Natural killer cell (primary cell): ENCODE data around the gene AREL1. TPM values are rescaled to one million over a fixed set of nuclear protein-coding genes. Genes with fewer than 3 reads are reported as not detected.

Experiments used
- ATAC-seq, 3 donors: fragments of 150-1000 bp in 2 of 3; fragments of 200-7000 bp in 1 of 3; cut with Tn5 transposase; 1 replicate in 1 of 3; 2 replicates in 2 of 3; pipeline ENCODE4 v1.10.0; 2021; ENCODE audit warnings: mild to moderate bottlenecking in 2 of 3, moderate library complexity in 2 of 3
- DNase-seq, 2 donors: peaks; one replicate each; pipeline versions ENCODE4 v3.0.0 to v3.0.0-alpha.2; 2013 to 2021; ENCODE audit warnings: mixed read lengths in 1 of 2
- H3K27ac ChIP-seq: one replicate; pipeline ENCODE4 v1.5.1; 2013; ENCODE audit warnings: mild to moderate bottlenecking, low read length
- H3K27me3 ChIP-seq: one replicate; pipeline ENCODE4 v1.6.1; 2013; ENCODE audit warnings: low read length; ENCODE audit not compliant: control insufficient read depth, insufficient read depth
- H3K36me3 ChIP-seq: one replicate; pipeline ENCODE4 v1.6.1; 2013; ENCODE audit warnings: low read length; ENCODE audit not compliant: control insufficient read depth, insufficient read depth
- H3K4me1 ChIP-seq: one replicate; pipeline ENCODE4 v1.6.1; 2013; ENCODE audit warnings: low read length; ENCODE audit not compliant: control insufficient read depth, insufficient read depth
- H3K4me3 ChIP-seq: one replicate; pipeline ENCODE4 v1.5.1; 2013; ENCODE audit warnings: low read length
- H3K9me3 ChIP-seq: one replicate; pipeline ENCODE4 v1.6.1; 2013; ENCODE audit warnings: low read length; ENCODE audit not compliant: control insufficient read depth, insufficient read depth
- H3K27ac Mint-ChIP-seq, 2 donors: one replicate each; pipeline ENCODE4 v1.8.0; 2022; ENCODE audit warnings: mild to moderate bottlenecking in 2 of 2, mixed read lengths in 2 of 2, moderate library complexity in 1 of 2
- H3K27me3 Mint-ChIP-seq, 2 donors: one replicate each; pipeline ENCODE4 v1.8.0; 2022; ENCODE audit warnings: low read depth in 2 of 2, mixed read lengths in 2 of 2
- H3K36me3 Mint-ChIP-seq: one replicate; pipeline ENCODE4 v1.8.0; 2022; ENCODE audit warnings: mixed read lengths
- H3K4me1 Mint-ChIP-seq, 2 donors: one replicate each; pipeline ENCODE4 v1.8.0; 2022; ENCODE audit warnings: mixed read lengths in 2 of 2
- H3K4me3 Mint-ChIP-seq: one replicate; pipeline ENCODE4 v1.8.0; 2022; ENCODE audit warnings: mild to moderate bottlenecking, moderate library complexity, mixed read lengths
- H3K9me3 Mint-ChIP-seq, 2 donors: one replicate each; pipeline ENCODE4 v1.8.0; 2022; ENCODE audit warnings: mixed read lengths in 2 of 2
- whole genome bisulfite sequencing: methylation state at CpG from one replicate; pipeline ENCODE4 v1.1.7; 2013; ENCODE audit warnings: missing lambda C conversion rate; ENCODE audit not compliant: insufficient coverage; 5-methylcytosine and 5-hydroxymethylcytosine counted together
- intact Hi-C: fragments of 100-400 bp; cut with micrococcal nuclease; formaldehyde crosslinking; loops from one replicate; pipeline ENCODE4 v1.14.2; 2022
- total RNA-seq, 4 donors: library from RNA; stranded (reverse); fragments of 120-200 nt in 1 of 4; gene quantifications; one replicate each; pipeline versions ENCODE4 v1.2.3 to v1.2.4, GENCODE V29; 2013 to 2022
- TF ChIP-seq, protein P1 (sequence below): fragments of 200-600 bp; IDR thresholded peaks from one replicate; pipeline ENCODE4 v1.8.0; 2022; ENCODE audit warnings: antibody characterized with exemption

Gene AREL1
- total RNA-seq, 3 donors from 2014 or later (not counting 1 experiment from before 2014, with no cell fraction given) = 65.9 to 83.0 (median 82.3) TPM

DNA sequence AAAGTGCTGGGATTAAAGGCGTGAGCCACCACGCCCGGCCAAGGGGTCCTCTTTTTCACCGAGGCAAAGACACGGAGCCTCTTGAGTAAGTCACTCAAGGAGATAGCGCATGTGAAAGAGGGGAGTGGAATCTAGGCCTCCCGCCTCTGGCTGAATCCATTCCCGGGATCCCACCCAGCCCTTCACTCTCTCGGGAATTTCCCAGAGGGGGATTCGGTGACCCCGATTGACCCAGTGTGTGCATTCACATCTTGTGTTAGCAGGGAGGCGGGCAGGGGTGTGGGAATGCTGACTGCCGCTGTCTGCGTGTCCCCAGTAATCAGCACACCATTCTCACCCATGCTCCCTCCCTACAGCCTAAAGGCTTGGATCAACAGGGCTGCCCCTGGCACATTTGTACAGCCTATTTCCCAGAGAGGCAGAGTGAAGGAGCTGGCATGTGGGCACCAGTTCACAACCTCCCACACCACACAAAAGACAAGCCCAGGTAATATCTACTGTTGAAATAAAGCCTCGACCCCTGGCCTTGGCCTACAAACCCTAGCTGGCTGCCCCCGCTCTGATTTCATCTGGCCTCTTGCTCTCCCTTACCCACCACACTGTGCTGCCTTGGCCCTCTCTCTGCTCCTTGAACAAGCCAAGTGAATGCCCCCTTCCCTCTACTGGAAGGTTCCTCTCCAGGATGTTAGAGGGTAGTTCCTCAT is 99.5 kb downstream of the AREL1 start:
- H3K9me3 ChIP-seq = no peaks in the 10 kb centered on the region
- WGBS = 87% methylated on average over 16 of the region's 16 CpGs
- Mint-ChIP-seq H3K4me1 (peaks cover 59 to 71% of the 10 kb centered on the region in 2 donors), H3K27ac (peak overlapping the region; percentile 20 to 91), H3K36me3 (no peaks in the 10 kb centered on the region), H3K4me3 (peak overlapping the region; percentile 78), H3K9me3 (no peaks in the 10 kb centered on the region), H3K27me3 (no peaks in the 10 kb centered on the region)
- H3K4me3 ChIP-seq = no peak overlapping the region
- H3K27ac ChIP-seq = no peak overlapping the region
- intact Hi-C loops = loop anchor here (10.0 kb wide), 2 partner anchors 631 to 681 kb away; no protein-coding TSS in a partner anchor
- TF ChIP-seq, protein P1, sequence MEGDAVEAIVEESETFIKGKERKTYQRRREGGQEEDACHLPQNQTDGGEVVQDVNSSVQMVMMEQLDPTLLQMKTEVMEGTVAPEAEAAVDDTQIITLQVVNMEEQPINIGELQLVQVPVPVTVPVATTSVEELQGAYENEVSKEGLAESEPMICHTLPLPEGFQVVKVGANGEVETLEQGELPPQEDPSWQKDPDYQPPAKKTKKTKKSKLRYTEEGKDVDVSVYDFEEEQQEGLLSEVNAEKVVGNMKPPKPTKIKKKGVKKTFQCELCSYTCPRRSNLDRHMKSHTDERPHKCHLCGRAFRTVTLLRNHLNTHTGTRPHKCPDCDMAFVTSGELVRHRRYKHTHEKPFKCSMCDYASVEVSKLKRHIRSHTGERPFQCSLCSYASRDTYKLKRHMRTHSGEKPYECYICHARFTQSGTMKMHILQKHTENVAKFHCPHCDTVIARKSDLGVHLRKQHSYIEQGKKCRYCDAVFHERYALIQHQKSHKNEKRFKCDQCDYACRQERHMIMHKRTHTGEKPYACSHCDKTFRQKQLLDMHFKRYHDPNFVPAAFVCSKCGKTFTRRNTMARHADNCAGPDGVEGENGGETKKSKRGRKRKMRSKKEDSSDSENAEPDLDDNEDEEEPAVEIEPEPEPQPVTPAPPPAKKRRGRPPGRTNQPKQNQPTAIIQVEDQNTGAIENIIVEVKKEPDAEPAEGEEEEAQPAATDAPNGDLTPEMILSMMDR = no peak
- H3K4me1 ChIP-seq = peaks cover 65% of the 10 kb centered on the region
- H3K36me3 ChIP-seq = no peaks in the 10 kb centered on the region
- ATAC-seq (no peak), DNase-seq (peak in 1 of 2 donors; percentile 12)
- H3K27me3 ChIP-seq = no peaks in the 10 kb centered on the region

DNA sequence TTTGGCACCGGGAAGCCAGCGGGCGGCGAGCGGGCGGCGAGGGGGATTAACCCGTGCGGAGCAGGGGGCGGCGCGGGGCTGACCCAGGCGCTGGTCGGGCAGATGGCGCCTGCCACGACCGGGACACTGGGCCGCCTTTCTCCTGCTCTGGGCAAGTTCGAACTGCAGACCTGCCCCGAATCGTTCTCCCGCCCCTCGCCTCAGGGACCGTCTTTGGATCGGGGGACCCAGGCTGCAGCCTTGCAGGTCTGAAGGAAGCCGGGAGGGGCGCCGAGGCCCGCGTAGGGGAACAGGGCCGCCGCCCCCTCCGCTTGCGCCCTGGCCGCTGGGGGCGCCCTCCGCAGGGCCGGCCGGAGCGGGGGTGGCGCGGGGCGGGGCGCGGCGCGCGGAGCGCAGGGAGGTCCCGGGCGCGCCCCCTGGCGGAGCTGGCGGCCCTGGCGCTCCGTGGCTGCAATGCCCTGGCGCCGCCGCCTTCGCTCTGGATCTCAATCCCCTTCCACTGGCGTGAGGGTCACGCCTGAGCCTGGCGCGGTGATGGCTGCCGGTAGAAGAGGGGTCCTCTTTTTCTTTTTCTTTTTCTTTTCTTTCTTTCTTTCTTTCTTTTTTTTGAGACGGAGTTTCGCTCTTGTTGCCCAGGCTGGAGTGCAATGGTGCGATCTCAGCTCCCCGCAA is 100.4 kb downstream of the AREL1 start:
- H3K36me3 ChIP-seq = no peaks in the 10 kb centered on the region
- no peaks in the 10 kb centered on the region for H3K9me3 Mint-ChIP-seq
- no peak overlapping the region for H3K27ac ChIP-seq
- H3K4me1 Mint-ChIP-seq = peaks cover 50 to 63% of the 10 kb centered on the region in 2 donors
- no peaks in the 10 kb centered on the region for H3K36me3 Mint-ChIP-seq
- H3K9me3 ChIP-seq = no peaks in the 10 kb centered on the region
- H3K27me3 ChIP-seq = no peaks in the 10 kb centered on the region
- TF ChIP-seq, protein P1 = peak; percentile 58
- peaks cover 56% of the 10 kb centered on the region for H3K4me1 ChIP-seq
- intact Hi-C loops = loop anchor here (10.0 kb wide), 2 partner anchors 632 to 682 kb away; no protein-coding TSS in a partner anchor
- no peak overlapping the region for H3K27ac Mint-ChIP-seq
- 5% methylated on average over 69 of the region's 69 CpGs for WGBS
- ATAC-seq (peak; percentile 83 to 96 (median 89)), DNase-seq (peak; percentile 89 to 94)
- H3K4me3 ChIP-seq = peak overlapping the region; percentile 54
- peak overlapping the region; percentile 84 for H3K4me3 Mint-ChIP-seq
- H3K27me3 Mint-ChIP-seq = no peaks in the 10 kb centered on the region

DNA sequence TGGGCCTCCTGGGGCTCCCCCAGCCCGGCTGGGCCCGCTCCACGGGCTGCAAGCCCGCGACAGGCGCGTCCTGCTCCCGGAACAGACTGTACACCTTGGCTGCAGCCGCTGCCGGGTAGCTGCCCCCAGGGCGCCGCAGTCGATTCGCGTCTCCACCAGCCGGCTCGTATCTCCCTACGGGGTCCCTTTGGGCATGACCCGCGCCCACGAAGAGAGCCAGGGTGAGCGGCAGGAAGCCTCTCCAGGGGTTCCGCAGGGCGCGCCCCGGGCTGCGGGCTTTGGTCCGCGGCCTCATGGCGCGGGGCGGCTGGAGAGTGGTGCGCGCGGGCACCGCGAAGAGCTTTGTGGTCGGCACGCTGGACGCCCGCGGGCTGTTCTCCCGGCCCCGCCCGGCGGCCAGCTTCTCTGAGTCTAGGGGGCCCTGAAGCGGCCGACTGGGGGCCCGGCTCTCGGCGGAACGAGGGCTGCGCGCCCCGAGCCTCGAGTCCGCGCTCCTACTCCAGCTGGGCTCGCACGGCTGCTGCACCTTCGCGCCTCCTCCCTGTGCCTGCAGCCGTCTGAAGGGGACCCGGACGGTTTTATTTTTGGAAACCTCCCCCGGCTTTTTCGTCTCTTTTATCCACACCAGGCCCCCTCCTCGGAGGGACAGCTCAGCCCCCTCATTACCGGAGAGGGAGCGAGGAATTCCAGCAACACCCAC is 101.1 kb downstream of the AREL1 start, which contains the start of gene LTBP2:
TSS of gene LTBP2 (minus strand) at position 588 of the 700 bp plus-strand sequence. CDS start at position 295, 293 bp downstream.
- Histone ChIP-seq H3K36me3 (no peaks in the 10 kb centered on the region), H3K4me3 (peak within 1 kb of the TSS; percentile 54), H3K27me3 (no peaks in the 10 kb centered on the region), H3K27ac (no peak within 1 kb of the TSS), H3K9me3 (no peaks in the 10 kb centered on the region), H3K4me1 (peaks cover 49% of the 10 kb centered on the region)
- DNase-seq (peak in 1 of 2 donors; percentile 50), ATAC-seq (peak in 2 of 3 donors; percentile 6 to 11)
- TF ChIP-seq, protein P1 = no peak
- intact Hi-C loops = loop anchor here (10.0 kb wide), 2 partner anchors 633 to 683 kb away; no protein-coding TSS in a partner anchor
- H3K27ac Mint-ChIP-seq = no peak within 1 kb of the TSS
- no peaks in the 10 kb centered on the region for H3K27me3 Mint-ChIP-seq
- H3K9me3 Mint-ChIP-seq = no peaks in the 10 kb centered on the region
- H3K4me3 Mint-ChIP-seq = peak within 1 kb of the TSS; percentile 84
- WGBS = 2% methylated on average over 70 of the region's 70 CpGs
- H3K4me1 Mint-ChIP-seq = peaks cover 43 to 56% of the 10 kb centered on the region in 2 donors
- H3K36me3 Mint-ChIP-seq = no peaks in the 10 kb centered on the region

Other genes with a start within 250 kb of the AREL1 start
- 10 to 100 TPM; 33.2 to 53.6 (median 33.5) TPM for gene NPC2, start 219.8 kb downstream of the AREL1 start, total RNA-seq
- gene ISCA2, start 219.3 kb downstream of the AREL1 start, total RNA-seq = 10 to 100 TPM; 12.0 to 18.2 (median 15.3) TPM
- gene LTBP2, start 100.8 kb downstream of the AREL1 start, total RNA-seq = 1 to 10 TPM; 2.1 to 3.7 (median 3.0) TPM
- gene FCF1, start 64 bp upstream of the AREL1 start, total RNA-seq = 10 to 100 TPM; 37.1 to 49.6 (median 40.4) TPM
- 100 to 1,000 TPM in 1 of 3 donors, 10 to 100 TPM in 2; 86.1 to 101 (median 93.3) TPM for gene YLPM1, start 50.2 kb upstream of the AREL1 start, total RNA-seq
- gene PROX2, start 163.1 kb upstream of the AREL1 start, total RNA-seq = 1 to 10 TPM; 5.1 to 7.1 (median 5.7) TPM
- 100 to 1,000 TPM; 161 to 180 (median 163) TPM for gene DLST, start 168.8 kb upstream of the AREL1 start, total RNA-seq
- 1 to 10 TPM; 1.9 to 7.9 (median 2.9) TPM for gene RPS6KL1, start 210.2 kb upstream of the AREL1 start, total RNA-seq
- gene PGF, start 242.5 kb upstream of the AREL1 start, total RNA-seq = under 1 TPM in 2 of 3 donors, not detected in 1; 0.33 to 0.34 TPM